Liver (tissue), 2 donors: ENCODE measurements around the gene POU4F1.

Source experiments
- FOXA1 ChIP-seq: IDR thresholded peaks from 2 replicates; pipeline ENCODE4 v1.6.1; 2016; ENCODE audit warnings: antibody characterized with exemption
- TF ChIP-seq, protein P1 (sequence below): fragments of 150-350 bp; IDR thresholded peaks from 2 replicates; pipeline ENCODE4 v1.5.1; 2017; ENCODE audit warnings: improper control_type of control experiment, low read depth, low read length; ENCODE audit not compliant: missing input control
- donor health status: healthy.

DNA sequence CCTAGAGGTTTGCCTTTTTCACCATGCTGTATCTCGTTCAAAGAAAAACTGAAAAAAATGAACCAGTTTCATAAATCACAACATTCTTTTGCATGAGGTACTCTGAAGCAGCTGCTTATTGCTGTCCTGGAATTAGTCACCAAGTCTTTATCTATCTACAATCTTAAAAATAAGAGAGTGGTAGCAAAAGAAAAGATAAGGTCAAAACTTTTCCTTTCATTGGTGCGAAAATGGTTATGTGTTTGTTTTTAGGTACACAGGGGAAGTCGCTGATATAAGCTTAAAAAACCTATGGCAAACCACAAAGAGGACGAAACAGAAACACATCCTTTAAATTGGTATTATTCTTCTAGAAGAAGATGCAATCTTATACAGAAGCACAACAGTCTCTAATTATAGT, 34.9 kb upstream of the POU4F1 start:
- no peak for TF ChIP-seq FOXA1
- TF ChIP-seq, protein P1, sequence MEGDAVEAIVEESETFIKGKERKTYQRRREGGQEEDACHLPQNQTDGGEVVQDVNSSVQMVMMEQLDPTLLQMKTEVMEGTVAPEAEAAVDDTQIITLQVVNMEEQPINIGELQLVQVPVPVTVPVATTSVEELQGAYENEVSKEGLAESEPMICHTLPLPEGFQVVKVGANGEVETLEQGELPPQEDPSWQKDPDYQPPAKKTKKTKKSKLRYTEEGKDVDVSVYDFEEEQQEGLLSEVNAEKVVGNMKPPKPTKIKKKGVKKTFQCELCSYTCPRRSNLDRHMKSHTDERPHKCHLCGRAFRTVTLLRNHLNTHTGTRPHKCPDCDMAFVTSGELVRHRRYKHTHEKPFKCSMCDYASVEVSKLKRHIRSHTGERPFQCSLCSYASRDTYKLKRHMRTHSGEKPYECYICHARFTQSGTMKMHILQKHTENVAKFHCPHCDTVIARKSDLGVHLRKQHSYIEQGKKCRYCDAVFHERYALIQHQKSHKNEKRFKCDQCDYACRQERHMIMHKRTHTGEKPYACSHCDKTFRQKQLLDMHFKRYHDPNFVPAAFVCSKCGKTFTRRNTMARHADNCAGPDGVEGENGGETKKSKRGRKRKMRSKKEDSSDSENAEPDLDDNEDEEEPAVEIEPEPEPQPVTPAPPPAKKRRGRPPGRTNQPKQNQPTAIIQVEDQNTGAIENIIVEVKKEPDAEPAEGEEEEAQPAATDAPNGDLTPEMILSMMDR: no peak
